NCI-H526 treated with DMSO at 0.1 percent for 48 hours (cell line): ENCODE data around the gene KCNN2.
A peak's percentile ranks its signal among the peaks of the same experiment; 100 is the strongest.
"Not testable (repeated sequence)": the region's sequence is repeated elsewhere in the genome, so short reads cannot be mapped to it uniquely, and the experiment has no call there.

ENCODE experiments used
- DNase-seq: peaks from one replicate; lab custom pipeline; 2025; lab: John Stamatoyannopoulos, UW

Gene KCNN2

GRCh38 chr5:114419959-114420358 lies 58.1 kb downstream of the KCNN2 start:
- no peak for DNase-seq

- DNase-seq, result no peak
Observed at GRCh38 chr5:114427204-114427603, 65.3 kb downstream of the KCNN2 start.

- DNase-seq, result no peak
Observed at GRCh38 chr5:114430532-114430931, 68.7 kb downstream of the KCNN2 start.

GRCh38 chr5:114432684-114433083 lies 70.8 kb downstream of the KCNN2 start:
- not testable (repeated sequence) for DNase-seq

GRCh38 chr5:114434396-114435219 lies 72.7 kb downstream of the KCNN2 start:
- no peak for DNase-seq

- DNase-seq, result no peak
Observed at GRCh38 chr5:114435220-114435481, 73.3 kb downstream of the KCNN2 start.

- no peak for DNase-seq
Observed at GRCh38 chr5:114435885-114436299, 74.0 kb downstream of the KCNN2 start.

- DNase-seq, result no peak
Observed at GRCh38 chr5:114437936-114438335, 76.1 kb downstream of the KCNN2 start.

- DNase-seq, result no peak
Observed at GRCh38 chr5:114438471-114438870, 76.6 kb downstream of the KCNN2 start.

GRCh38 chr5:114447084-114447773 lies 85.4 kb downstream of the KCNN2 start:
- DNase-seq, result peak; percentile 11

- no peak for DNase-seq
Observed at GRCh38 chr5:114448481-114448880, 86.6 kb downstream of the KCNN2 start.

- peak; percentile 34 for DNase-seq
Observed at GRCh38 chr5:114449860-114450421, 88.1 kb downstream of the KCNN2 start.

GRCh38 chr5:114450437-114450836 lies 88.6 kb downstream of the KCNN2 start:
- peak; percentile 8 for DNase-seq

- DNase-seq, result no peak
Observed at GRCh38 chr5:114458726-114459125, 96.9 kb downstream of the KCNN2 start.

GRCh38 chr5:114467171-114467570 lies 105.3 kb downstream of the KCNN2 start:
- no peak for DNase-seq

- no peak for DNase-seq
Observed at GRCh38 chr5:114467729-114468128, 105.9 kb downstream of the KCNN2 start.

GRCh38 chr5:114469372-114469771 lies 107.5 kb downstream of the KCNN2 start:
- DNase-seq, result no peak

- DNase-seq, result no peak
Observed at GRCh38 chr5:114471529-114471928, 109.7 kb downstream of the KCNN2 start.

GRCh38 chr5:114473541-114473940 lies 111.7 kb downstream of the KCNN2 start:
- DNase-seq, result no peak

- DNase-seq, result no peak
Observed at GRCh38 chr5:114477816-114478334, 116.0 kb downstream of the KCNN2 start.

GRCh38 chr5:114500756-114501155 lies 138.9 kb downstream of the KCNN2 start:
- DNase-seq, result no peak

GRCh38 chr5:114504560-114504959 lies 142.7 kb downstream of the KCNN2 start:
- no peak for DNase-seq

- no peak for DNase-seq
Observed at GRCh38 chr5:114524221-114524620, 162.4 kb downstream of the KCNN2 start.
